Testis (tissue), 3 donors: ENCODE results near the gene PODNL1. TPM values are rescaled to one million over a fixed set of nuclear protein-coding genes. Genes with fewer than 3 reads are reported as not detected.

Source experiments
- DNase-seq: peaks from one replicate; pipeline ENCODE4 v3.0.0-alpha.2; 2019
- H3K27ac ChIP-seq, 2 donors: fragments of 200-600 bp; sonication (generic); one replicate each; pipeline ENCODE4 v1.5.1; 2019
- H3K27me3 ChIP-seq: fragments of 200-600 bp; sonication (generic); one replicate; pipeline ENCODE4 v1.5.1; 2019
- H3K36me3 ChIP-seq: fragments of 200-600 bp; sonication (generic); one replicate; pipeline ENCODE4 v1.5.1; 2017; ENCODE audit warnings: low read depth; ENCODE audit errors: missing control alignments
- H3K4me1 ChIP-seq: fragments of 200-600 bp; sonication (generic); one replicate; pipeline ENCODE4 v1.5.1; 2019
- H3K4me3 ChIP-seq, 2 donors: fragments of 200-600 bp; sonication (generic); one replicate each; pipeline ENCODE4 v1.5.1; 2017 to 2019
- H3K9me3 ChIP-seq: fragments of 200-600 bp; sonication (generic); one replicate; pipeline ENCODE4 v1.5.1; 2017
- CTCF ChIP-seq, 3 experiments: fragments of 450-650 bp in 2 of 3; fragments of 200-600 bp in 1 of 3; sonication (generic) in 1 of 3; IDR thresholded peaks; one replicate each; pipeline ENCODE4 v1.5.1; 2016 to 2019; ENCODE audit warnings: antibody characterized with exemption in 3 of 3, mild to moderate bottlenecking in 2 of 3, moderate library complexity in 1 of 3
- POLR2A ChIP-seq: fragments of 450-650 bp; IDR thresholded peaks from one replicate; pipeline ENCODE4 v1.6.1; 2017; ENCODE audit warnings: antibody characterized with exemption, mild to moderate bottlenecking, moderate library complexity
- WGBS, 2 donors: methylation state at CpG; one replicate each; pipeline ENCODE4 v1.1.5; 2018; 5-methylcytosine and 5-hydroxymethylcytosine counted together
- intact Hi-C: fragments of 100-400 bp; cut with DNase I; formaldehyde crosslinking; loops from one replicate; pipeline ENCODE4 v1.15.1; 2023; ENCODE audit warnings: low total_unique reads
- polyA plus RNA-seq: library from polyadenylated mRNA; stranded (reverse); fragments of 350-450 nt; fragmentation: Illumina TruSeq; extraction: RNeasy Lipid Tissue Mini Kit (QIAGEN cat#74804); gene quantifications from one replicate; pipeline ENCODE4 v1.2.3, GENCODE V29; 2014; ENCODE audit warnings: low read depth, low replicate concordance; ENCODE audit not compliant: insufficient read depth
- total RNA-seq, 2 donors: library from RNA; depleted of rRNA; stranded (reverse); fragments of >200 nt; gene quantifications; one replicate each; pipeline ENCODE4 v1.2.3, GENCODE V29; 2016

Gene PODNL1
- total and polyA plus RNA-seq, 3 donors from 2014 or later, result 5.8 to 14.6 (median 12.6) TPM

- Histone ChIP-seq H3K27ac (peak overlapping the region; percentile 79 to 85), H3K27me3 (no peaks in the 10 kb centered on the region), H3K4me1 (peaks cover 12% of the 10 kb centered on the region), H3K36me3 (no peaks in the 10 kb centered on the region), H3K4me3 (peak overlapping the region; percentile 80 to 87), H3K9me3 (no peaks in the 10 kb centered on the region)
- TF ChIP-seq POLR2A, result no peak
- TF ChIP-seq CTCF (IDR thresholded peaks at IDR 0.05), result no peak
- 0% methylated on average over 4 to 11 of the region's 13 CpGs for WGBS, 2 donors
- peak; percentile 74 for DNase-seq
- intact Hi-C loops, result no loop called here
Measured at GRCh38 chr19:13952931-13953531, 14.8 kb upstream of the PODNL1 start.

DNA sequence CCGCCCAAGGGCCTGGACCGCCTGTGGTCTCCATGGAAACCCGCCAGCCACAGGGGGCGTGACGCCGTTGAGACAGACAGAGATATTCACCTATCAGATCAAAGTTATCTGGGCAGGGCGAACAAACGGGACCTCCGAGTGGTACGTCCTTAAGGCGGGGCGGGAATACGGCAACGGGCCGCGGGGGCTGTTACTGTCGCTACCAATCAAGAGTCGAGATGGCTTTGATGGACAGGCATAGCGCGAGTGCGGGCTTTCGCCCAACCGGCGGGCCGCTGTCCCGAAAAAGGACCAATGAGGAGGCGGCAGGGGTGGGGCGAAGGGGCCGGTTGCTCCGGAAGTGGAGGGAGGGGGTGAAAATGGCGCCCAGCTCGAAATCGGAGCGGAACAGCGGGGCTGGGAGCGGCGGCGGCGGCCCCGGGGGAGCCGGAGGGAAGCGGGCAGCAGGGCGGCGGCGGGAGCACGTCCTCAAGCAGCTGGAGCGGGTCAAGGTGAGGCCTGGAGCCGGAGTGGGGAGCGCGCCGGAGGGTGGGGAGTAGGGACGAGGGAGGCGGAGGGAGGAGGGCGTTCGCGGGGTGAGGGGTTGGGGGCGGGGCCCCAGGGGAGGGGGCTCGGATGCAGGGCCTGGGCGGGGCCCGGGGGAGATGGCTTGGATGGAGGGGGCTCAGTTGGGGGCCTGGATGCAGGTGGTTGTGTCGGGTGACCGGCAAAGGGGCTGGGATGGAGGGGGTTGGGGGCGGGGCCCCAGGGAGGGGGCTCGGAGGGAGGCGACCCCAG, 14.1 kb upstream of the PODNL1 start, which contains the start of gene DCAF15:
Gene DCAF15 (plus strand): TSS at position 356 of the 777 bp plus-strand sequence. CDS start 4 bp downstream, at position 360.
- 0% methylated on average over 30 to 62 of the region's 65 CpGs for WGBS, 2 donors
- Histone ChIP-seq H3K4me3 (peak within 1 kb of the TSS; percentile 80 to 87), H3K4me1 (peaks cover 11% of the 10 kb centered on the region), H3K27ac (peak within 1 kb of the TSS; percentile 79 to 85), H3K27me3 (no peaks in the 10 kb centered on the region), H3K36me3 (no peaks in the 10 kb centered on the region), H3K9me3 (no peaks in the 10 kb centered on the region)
- DNase-seq, result peak; percentile 100
- intact Hi-C loops, result no loop called here
- TF ChIP-seq POLR2A, result no peak
- peak in 1 of 3 experiments; percentile 2 for TF ChIP-seq CTCF (IDR thresholded peaks at IDR 0.05)

DNA sequence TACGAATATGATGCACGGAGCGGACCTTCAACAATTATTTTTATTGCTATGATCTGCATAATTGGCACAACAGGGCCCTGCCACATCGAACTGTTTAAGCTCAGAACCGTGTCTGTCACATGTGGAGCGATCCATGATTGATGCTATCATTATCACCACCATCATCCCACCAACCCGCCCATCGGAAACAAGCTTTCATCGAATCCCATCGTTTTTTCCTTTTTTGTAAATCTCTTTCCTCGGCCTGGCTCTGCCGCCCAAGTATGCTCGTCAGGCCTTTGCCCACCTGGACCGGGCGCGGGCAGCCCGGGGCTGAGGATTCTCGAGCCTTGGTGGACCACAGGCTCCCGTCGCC, 13.6 kb upstream of the PODNL1 start:
- Histone ChIP-seq H3K4me3 (peak overlapping the region; percentile 80 to 87), H3K4me1 (peaks cover 11% of the 10 kb centered on the region), H3K27me3 (no peaks in the 10 kb centered on the region), H3K36me3 (no peaks in the 10 kb centered on the region), H3K27ac (no peak overlapping the region), H3K9me3 (no peaks in the 10 kb centered on the region)
- intact Hi-C loops, result no loop called here
- no peak for DNase-seq
- 8 to 9% methylated on average over 19 to 20 of the region's 20 CpGs for WGBS, 2 donors
- TF ChIP-seq CTCF (IDR thresholded peaks at IDR 0.05), result no peak
- no peak for TF ChIP-seq POLR2A

DNA sequence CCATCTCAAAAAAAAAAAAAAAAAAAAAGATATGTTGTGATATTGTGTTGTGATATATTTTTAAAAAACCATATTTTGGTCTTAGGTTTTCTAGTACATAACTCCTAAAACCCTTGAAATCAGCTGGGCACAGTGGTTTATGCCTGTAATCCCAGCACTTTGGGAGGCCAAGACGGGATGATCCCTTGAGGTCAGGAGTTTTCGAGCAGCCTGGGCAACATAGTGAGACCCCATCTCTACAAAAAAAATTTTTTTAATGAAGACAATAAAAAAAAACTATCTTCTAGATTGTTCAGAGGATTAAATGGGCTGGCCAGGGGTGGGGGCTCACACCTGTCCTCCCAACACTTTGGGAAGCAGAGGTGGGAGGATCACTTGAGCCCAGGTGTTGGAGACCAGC, 12.8 kb upstream of the PODNL1 start:
- TF ChIP-seq CTCF (IDR thresholded peaks at IDR 0.05) (no peak), POLR2A (no peak)
- no peak for DNase-seq
- Histone ChIP-seq H3K27me3 (no peaks in the 10 kb centered on the region), H3K4me1 (peaks cover 11% of the 10 kb centered on the region), H3K9me3 (no peaks in the 10 kb centered on the region), H3K36me3 (no peaks in the 10 kb centered on the region), H3K4me3 (no peak overlapping the region), H3K27ac (no peak overlapping the region)
- WGBS, 2 donors, result 81 to 92% methylated on average over 2 of the region's 2 CpGs
- intact Hi-C loops, result no loop called here
